ENCODE measurements around the gene VASN.

The VASN gene

GRCh38 chr16:4404967-4405696 is 33.5 kb downstream of the VASN start:
- TF ChIP-seq CTCF (IDR thresholded peaks at IDR 0.05): no peak

- no peak for TF ChIP-seq CTCF (IDR thresholded peaks at IDR 0.05)
Measured at GRCh38 chr16:4407543-4408322, 36.1 kb downstream of the VASN start.

- no peak for TF ChIP-seq CTCF (IDR thresholded peaks at IDR 0.05)
Measured at GRCh38 chr16:4408323-4408690, 36.7 kb downstream of the VASN start.

- peak; percentile 14; the same call in 1 of the 2 replicates for TF ChIP-seq CTCF (IDR thresholded peaks at IDR 0.05)
Measured at GRCh38 chr16:4409081-4409932, 37.7 kb downstream of the VASN start.

- TF ChIP-seq CTCF (IDR thresholded peaks at IDR 0.05): no peak
Measured at GRCh38 chr16:4410335-4411075, 38.9 kb downstream of the VASN start.

GRCh38 chr16:4411684-4412083 is 40.0 kb downstream of the VASN start:
- no peak for TF ChIP-seq CTCF (IDR thresholded peaks at IDR 0.05)

GRCh38 chr16:4412159-4412558 is 40.5 kb downstream of the VASN start:
- no peak for TF ChIP-seq CTCF (IDR thresholded peaks at IDR 0.05)

Measured in LNCAP (cell line).